Transverse colon (tissue), 4 donors: ENCODE measurements around the gene UBR3.
"Not testable (repeated sequence)": the region's sequence is repeated elsewhere in the genome, so short reads cannot be mapped to it uniquely, and the experiment has no call there.

Experiments used
- CTCF ChIP-seq, 5 experiments: fragments of 200-600 bp in 3 of 5; fragments of 450-650 bp in 2 of 5; sonication (generic) in 3 of 5; IDR thresholded peaks; 1 replicate in 2 of 5; 2 replicates in 3 of 5; pipeline ENCODE4 v1.5.1; 2016 to 2017; ENCODE audit warnings: antibody characterized with exemption in 5 of 5, inconsistent platforms in 3 of 5, mild to moderate bottlenecking in 2 of 5, moderate library complexity in 1 of 5
- POLR2A ChIP-seq: fragments of 450-650 bp; IDR thresholded peaks from one replicate; pipeline ENCODE4 v1.6.1; 2016; ENCODE audit warnings: antibody characterized with exemption, mild to moderate bottlenecking, moderate library complexity
- POLR2AphosphoS5 ChIP-seq, 3 donors: sonication (generic); formaldehyde crosslinking; IDR thresholded peaks; one replicate each; pipeline ENCODE4 v1.6.1; 2016; ENCODE audit warnings: antibody characterized with exemption in 3 of 3

GRCh38 chr2:169866230-169866629 lies 39.0 kb downstream of the UBR3 start:
- not testable (repeated sequence) for TF ChIP-seq POLR2A; POLR2AphosphoS5 (IDR thresholded peaks at IDR 0.05); CTCF (IDR thresholded peaks at IDR 0.05)
